GM23338 (cell line): ENCODE data around the gene INPP5D.

Source experiments
- CREB1 ChIP-seq: fragments of 250-450 bp; sonication (Bioruptor Pico); IDR thresholded peaks from 2 replicates; pipeline ENCODE4 v1.5.0; 2020; ENCODE audit warnings: low read depth, mild to moderate bottlenecking, moderate library complexity
- EZH2 ChIP-seq: fragments of 200-600 bp; sonication (generic); IDR thresholded peaks from one replicate; pipeline ENCODE4 v1.8.0; 2017; ENCODE audit warnings: antibody characterized with exemption, mild to moderate bottlenecking, low read depth; ENCODE audit not compliant: unreplicated experiment
- EZH2phosphoT487 ChIP-seq: fragments of 200-600 bp; sonication (generic); IDR thresholded peaks from one replicate; pipeline ENCODE4 v1.8.1; 2018; ENCODE audit warnings: antibody characterized with exemption; ENCODE audit not compliant: unreplicated experiment
- JUNB ChIP-seq: IDR thresholded peaks from one replicate; pipeline ENCODE4 v1.6.1; 2016; ENCODE audit warnings: antibody characterized with exemption; ENCODE audit not compliant: unreplicated experiment
- NANOG ChIP-seq: IDR thresholded peaks from 2 replicates; pipeline ENCODE4 v1.6.1; 2016; ENCODE audit warnings: antibody characterized with exemption, borderline replicate concordance
- POLR2AphosphoS5 ChIP-seq: IDR thresholded peaks from 2 replicates; pipeline ENCODE4 v1.6.1; 2016; ENCODE audit warnings: antibody characterized with exemption, low read depth
- STAT1 ChIP-seq: IDR thresholded peaks from one replicate; pipeline ENCODE4 v1.6.1; 2016; ENCODE audit warnings: antibody characterized with exemption; ENCODE audit not compliant: unreplicated experiment
- TF ChIP-seq, protein P1 (sequence below), 2 experiments: fragments of 200-600 bp in 1 of 2; sonication (generic) in 1 of 2; conservative IDR thresholded peaks; 2 replicates each; pipeline versions ENCODE4 v1.5.1 to v1.6.1; 2016 to 2017; ENCODE audit warnings: antibody characterized with exemption in 2 of 2, low read depth in 2 of 2, mild to moderate bottlenecking in 2 of 2, moderate library complexity in 1 of 2
- TF ChIP-seq, protein P2 (sequence below): IDR thresholded peaks from one replicate; pipeline ENCODE4 v1.6.1; 2018; ENCODE audit warnings: antibody characterized with exemption; ENCODE audit not compliant: unreplicated experiment

DNA sequence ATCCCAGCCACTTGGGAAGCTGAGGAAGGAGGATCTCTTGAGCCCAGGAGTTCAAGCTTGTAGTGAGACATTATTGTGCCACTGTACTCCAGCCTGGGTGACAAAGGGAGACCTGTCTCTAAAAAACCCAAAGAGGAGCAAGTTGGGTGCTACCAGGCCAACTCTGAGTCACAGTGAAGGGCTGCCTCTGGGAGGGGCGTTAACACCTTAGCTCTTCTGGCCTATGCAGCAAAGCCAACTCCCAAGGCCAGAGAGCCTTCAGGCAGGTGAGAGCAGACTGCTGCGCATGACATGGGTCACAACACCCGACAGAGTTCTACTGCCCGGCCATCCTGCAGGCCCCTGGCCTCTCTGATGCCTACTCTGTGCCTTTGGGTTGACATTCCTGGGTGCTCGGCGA lies 158.7 kb downstream of the INPP5D start:
- no peak for TF ChIP-seq JUNB
- TF ChIP-seq EZH2 = no peak
- TF ChIP-seq, protein P1, sequence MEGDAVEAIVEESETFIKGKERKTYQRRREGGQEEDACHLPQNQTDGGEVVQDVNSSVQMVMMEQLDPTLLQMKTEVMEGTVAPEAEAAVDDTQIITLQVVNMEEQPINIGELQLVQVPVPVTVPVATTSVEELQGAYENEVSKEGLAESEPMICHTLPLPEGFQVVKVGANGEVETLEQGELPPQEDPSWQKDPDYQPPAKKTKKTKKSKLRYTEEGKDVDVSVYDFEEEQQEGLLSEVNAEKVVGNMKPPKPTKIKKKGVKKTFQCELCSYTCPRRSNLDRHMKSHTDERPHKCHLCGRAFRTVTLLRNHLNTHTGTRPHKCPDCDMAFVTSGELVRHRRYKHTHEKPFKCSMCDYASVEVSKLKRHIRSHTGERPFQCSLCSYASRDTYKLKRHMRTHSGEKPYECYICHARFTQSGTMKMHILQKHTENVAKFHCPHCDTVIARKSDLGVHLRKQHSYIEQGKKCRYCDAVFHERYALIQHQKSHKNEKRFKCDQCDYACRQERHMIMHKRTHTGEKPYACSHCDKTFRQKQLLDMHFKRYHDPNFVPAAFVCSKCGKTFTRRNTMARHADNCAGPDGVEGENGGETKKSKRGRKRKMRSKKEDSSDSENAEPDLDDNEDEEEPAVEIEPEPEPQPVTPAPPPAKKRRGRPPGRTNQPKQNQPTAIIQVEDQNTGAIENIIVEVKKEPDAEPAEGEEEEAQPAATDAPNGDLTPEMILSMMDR (conservative IDR thresholded peaks at IDR 0.05; ENCODE audit: low read depth in 2 of 2) = no peak
- TF ChIP-seq, protein P2, sequence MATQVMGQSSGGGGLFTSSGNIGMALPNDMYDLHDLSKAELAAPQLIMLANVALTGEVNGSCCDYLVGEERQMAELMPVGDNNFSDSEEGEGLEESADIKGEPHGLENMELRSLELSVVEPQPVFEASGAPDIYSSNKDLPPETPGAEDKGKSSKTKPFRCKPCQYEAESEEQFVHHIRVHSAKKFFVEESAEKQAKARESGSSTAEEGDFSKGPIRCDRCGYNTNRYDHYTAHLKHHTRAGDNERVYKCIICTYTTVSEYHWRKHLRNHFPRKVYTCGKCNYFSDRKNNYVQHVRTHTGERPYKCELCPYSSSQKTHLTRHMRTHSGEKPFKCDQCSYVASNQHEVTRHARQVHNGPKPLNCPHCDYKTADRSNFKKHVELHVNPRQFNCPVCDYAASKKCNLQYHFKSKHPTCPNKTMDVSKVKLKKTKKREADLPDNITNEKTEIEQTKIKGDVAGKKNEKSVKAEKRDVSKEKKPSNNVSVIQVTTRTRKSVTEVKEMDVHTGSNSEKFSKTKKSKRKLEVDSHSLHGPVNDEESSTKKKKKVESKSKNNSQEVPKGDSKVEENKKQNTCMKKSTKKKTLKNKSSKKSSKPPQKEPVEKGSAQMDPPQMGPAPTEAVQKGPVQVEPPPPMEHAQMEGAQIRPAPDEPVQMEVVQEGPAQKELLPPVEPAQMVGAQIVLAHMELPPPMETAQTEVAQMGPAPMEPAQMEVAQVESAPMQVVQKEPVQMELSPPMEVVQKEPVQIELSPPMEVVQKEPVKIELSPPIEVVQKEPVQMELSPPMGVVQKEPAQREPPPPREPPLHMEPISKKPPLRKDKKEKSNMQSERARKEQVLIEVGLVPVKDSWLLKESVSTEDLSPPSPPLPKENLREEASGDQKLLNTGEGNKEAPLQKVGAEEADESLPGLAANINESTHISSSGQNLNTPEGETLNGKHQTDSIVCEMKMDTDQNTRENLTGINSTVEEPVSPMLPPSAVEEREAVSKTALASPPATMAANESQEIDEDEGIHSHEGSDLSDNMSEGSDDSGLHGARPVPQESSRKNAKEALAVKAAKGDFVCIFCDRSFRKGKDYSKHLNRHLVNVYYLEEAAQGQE = no peak
- no peak for TF ChIP-seq CREB1
- no peak for TF ChIP-seq POLR2AphosphoS5
- TF ChIP-seq EZH2phosphoT487 = no peak
- TF ChIP-seq STAT1 = no peak
- TF ChIP-seq NANOG = no peak
